Left lung (tissue), 10 donors: ENCODE measurements around the gene FAM193A. TPM values are rescaled to one million over a fixed set of nuclear protein-coding genes. Genes with fewer than 3 reads are reported as not detected.

Experiments used
- ATAC-seq: fragments of 200-7000 bp; cut with Tn5 transposase; one replicate; pipeline ENCODE4 v1.9.1; 2020; ENCODE audit warnings: moderate library complexity
- DNase-seq, 4 donors: peaks; one replicate each; pipeline ENCODE4 v3.0.0-alpha.2; 2013 to 2020
- H3K27ac ChIP-seq, 2 donors: fragments of 200-600 bp; sonication (generic) in 1 of 2; one replicate each; pipeline versions ENCODE4 v1.5.0 to v1.8.0; 2020 to 2021
- H3K27me3 ChIP-seq, 2 donors: fragments of 200-600 bp; sonication (generic) in 1 of 2; one replicate each; pipeline versions ENCODE4 v1.5.0 to v1.8.0; 2020 to 2021
- H3K36me3 ChIP-seq, 2 donors: fragments of 200-600 bp; sonication (generic) in 1 of 2; one replicate each; pipeline versions ENCODE4 v1.5.0 to v1.8.0; 2020 to 2021
- H3K4me1 ChIP-seq, 2 donors: fragments of 200-600 bp; one replicate each; pipeline ENCODE4 v1.8.0; 2021
- H3K4me3 ChIP-seq, 2 donors: fragments of 200-600 bp; sonication (generic) in 1 of 2; one replicate each; pipeline versions ENCODE4 v1.5.0 to v1.8.0; 2020 to 2021; ENCODE audit warnings: mild to moderate bottlenecking in 1 of 2
- H3K9me3 ChIP-seq, 2 donors: fragments of 200-600 bp; sonication (generic) in 1 of 2; one replicate each; pipeline versions ENCODE4 v1.5.0 to v1.8.0; 2020 to 2021
- intact Hi-C, 2 donors: fragments of 100-400 bp; cut with DNase I; formaldehyde crosslinking; loops; one replicate each; pipeline versions ENCODE4 v1.11.2 to v1.14.2; 2022
- polyA plus RNA-seq, 6 donors: library from polyadenylated mRNA; unstranded; fragments of 120-200 nt; gene quantifications; one replicate each; pipeline ENCODE4 v1.2.1, GENCODE V29; 2013; ENCODE audit not compliant: insufficient read length in 6 of 6
- total RNA-seq, 2 donors: library from RNA; stranded (reverse); fragmentation: NEBNext Ultra II Directional; extraction: Animal tissue kit (Norgen Biotek cat#: 25700); gene quantifications; one replicate each; pipeline ENCODE4 v1.2.1, GENCODE V29; 2021
- TF ChIP-seq, protein P1 (sequence below), 2 donors: fragments of 200-600 bp; sonication (generic) in 1 of 2; IDR thresholded peaks; one replicate each; pipeline versions ENCODE4 v1.5.0 to v1.8.0; 2021; ENCODE audit warnings: antibody characterized with exemption in 2 of 2
- donor health status: DM: no; HTN: yes; CAD: no.
- donor health status: DM: no; HTN: no; CAD: no.

FAM193A gene
- total and polyA plus RNA-seq, 8 donors, result 22.3 to 35.9 (median 30.6) TPM

DNA sequence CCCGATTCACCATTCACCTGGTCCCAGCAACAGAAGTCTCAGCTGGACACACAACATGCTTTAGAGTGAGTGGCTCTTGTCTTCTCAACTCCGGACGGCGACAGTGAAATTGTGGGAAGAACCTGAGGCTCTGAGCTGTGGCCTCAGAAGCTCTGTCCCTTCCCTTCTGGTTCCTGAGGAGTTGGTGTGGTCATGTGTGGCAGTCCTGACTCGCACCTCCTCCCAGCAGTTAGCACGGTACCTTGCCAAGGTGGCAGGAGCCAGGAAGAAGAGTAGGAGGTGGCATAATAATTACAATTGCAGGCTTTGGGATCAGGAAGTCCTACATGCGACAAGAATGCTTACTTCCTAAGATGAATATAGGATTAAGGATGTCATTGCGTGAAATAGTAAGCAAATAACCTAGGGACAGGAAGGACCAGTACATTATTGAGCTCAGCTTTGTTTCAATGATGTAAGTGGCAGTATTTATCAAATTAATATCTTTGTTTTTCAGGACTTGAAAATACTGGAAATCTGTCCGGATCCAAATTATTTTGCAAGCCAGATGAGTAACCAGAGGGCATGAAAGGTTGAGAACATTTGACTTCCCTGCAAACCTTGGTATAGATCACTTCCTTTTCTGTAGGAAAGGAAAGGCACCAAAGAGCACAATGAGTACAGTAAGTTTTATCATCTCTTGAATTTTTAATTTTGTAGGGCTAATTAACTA is 46.5 kb upstream of the FAM193A start:
- ATAC-seq, result no peak
- no peak for DNase-seq
- Histone ChIP-seq H3K4me3 (no peak overlapping the region), H3K27me3 (no peaks in the 10 kb centered on the region), H3K9me3 (no peaks in the 10 kb centered on the region), H3K27ac (peak overlapping the region in 1 of 2 donors; percentile 53), H3K36me3 (peaks cover 0 to 45% of the 10 kb centered on the region in 2 donors), H3K4me1 (peaks cover 10 to 58% of the 10 kb centered on the region in 2 donors)
- TF ChIP-seq, protein P1, sequence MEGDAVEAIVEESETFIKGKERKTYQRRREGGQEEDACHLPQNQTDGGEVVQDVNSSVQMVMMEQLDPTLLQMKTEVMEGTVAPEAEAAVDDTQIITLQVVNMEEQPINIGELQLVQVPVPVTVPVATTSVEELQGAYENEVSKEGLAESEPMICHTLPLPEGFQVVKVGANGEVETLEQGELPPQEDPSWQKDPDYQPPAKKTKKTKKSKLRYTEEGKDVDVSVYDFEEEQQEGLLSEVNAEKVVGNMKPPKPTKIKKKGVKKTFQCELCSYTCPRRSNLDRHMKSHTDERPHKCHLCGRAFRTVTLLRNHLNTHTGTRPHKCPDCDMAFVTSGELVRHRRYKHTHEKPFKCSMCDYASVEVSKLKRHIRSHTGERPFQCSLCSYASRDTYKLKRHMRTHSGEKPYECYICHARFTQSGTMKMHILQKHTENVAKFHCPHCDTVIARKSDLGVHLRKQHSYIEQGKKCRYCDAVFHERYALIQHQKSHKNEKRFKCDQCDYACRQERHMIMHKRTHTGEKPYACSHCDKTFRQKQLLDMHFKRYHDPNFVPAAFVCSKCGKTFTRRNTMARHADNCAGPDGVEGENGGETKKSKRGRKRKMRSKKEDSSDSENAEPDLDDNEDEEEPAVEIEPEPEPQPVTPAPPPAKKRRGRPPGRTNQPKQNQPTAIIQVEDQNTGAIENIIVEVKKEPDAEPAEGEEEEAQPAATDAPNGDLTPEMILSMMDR (IDR thresholded peaks at IDR 0.05), result no peak
- intact Hi-C loops, result no loop called here

DNA sequence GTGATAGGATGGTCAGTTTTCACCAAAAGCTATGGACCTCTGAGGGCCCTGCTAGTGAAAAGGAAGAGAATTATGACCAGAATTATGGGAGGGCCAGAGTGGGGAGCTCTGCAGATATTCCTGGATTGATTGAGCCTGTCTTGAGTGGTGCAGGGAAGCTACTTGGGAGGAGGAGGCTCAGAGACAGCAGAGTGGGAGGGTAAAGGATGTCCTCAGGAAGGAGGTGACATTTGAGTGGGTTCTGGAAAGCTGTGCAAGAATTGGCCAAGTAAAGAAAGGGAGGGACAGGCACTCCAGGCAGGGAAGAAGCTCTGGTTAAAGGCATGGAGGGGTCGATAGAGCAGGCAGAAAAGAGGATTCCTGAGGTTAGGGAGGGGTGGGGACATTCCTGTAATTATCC is 43.5 kb upstream of the FAM193A start:
- no peaks in the 10 kb centered on the region for H3K27me3 ChIP-seq
- ATAC-seq (no peak), DNase-seq (no peak)
- no peak overlapping the region for H3K27ac ChIP-seq
- peaks cover 0 to 29% of the 10 kb centered on the region in 2 donors for H3K4me1 ChIP-seq
- TF ChIP-seq, protein P1 (IDR thresholded peaks at IDR 0.05), result no peak
- intact Hi-C loops, result no loop called here
- no peaks in the 10 kb centered on the region for H3K9me3 ChIP-seq
- H3K4me3 ChIP-seq, result no peak overlapping the region
- peaks cover 0 to 75% of the 10 kb centered on the region in 2 donors for H3K36me3 ChIP-seq

DNA sequence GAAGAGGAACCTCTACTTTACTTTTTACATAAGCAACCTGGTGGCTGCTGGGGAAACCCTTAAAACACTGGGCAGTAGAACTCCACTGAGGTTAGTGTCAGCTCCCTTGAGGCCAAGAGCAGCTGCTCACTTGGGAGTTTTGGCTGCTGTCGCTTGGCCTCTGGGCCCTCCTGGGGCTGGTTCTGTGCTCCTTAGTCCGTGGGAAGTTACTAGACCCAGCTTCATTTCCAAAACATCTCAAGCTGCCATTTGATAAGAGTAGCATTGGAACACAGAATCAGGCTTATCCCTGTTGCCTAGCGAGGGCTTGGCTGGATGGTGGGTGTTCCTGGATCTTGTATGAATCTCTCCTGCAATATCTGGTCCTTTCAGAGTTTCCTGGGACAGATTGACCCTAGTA is 41.5 kb upstream of the FAM193A start:
- Histone ChIP-seq H3K4me1 (peaks cover 0 to 14% of the 10 kb centered on the region in 2 donors), H3K9me3 (no peaks in the 10 kb centered on the region), H3K4me3 (no peak overlapping the region), H3K27ac (peak overlapping the region in 1 of 2 donors; percentile 23), H3K27me3 (no peaks in the 10 kb centered on the region), H3K36me3 (peaks cover 0 to 94% of the 10 kb centered on the region in 2 donors)
- DNase-seq (no peak), ATAC-seq (no peak)
- TF ChIP-seq, protein P1 (IDR thresholded peaks at IDR 0.05), result no peak
- intact Hi-C loops, result no loop called here

DNA sequence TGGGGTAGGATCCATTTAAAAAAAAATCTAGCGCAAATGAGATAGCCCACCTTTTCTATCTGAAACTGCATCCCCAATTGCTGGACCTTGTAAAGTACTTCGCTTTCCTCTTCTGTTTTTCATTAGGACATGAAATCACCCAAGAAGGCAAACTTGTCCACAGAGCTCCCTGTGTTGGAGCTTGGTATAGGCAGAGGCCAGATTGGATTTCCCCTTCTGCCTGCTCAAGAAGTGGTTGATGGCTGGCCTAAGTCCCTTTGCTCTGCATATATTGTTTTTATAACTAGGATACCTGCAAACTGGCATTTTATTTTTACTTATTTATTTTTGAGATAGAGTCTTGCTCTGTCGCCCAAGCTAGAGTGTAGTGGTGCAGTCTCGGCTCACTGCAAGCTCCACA is 39.1 kb upstream of the FAM193A start:
- Histone ChIP-seq H3K9me3 (no peaks in the 10 kb centered on the region), H3K36me3 (peaks cover 0 to 94% of the 10 kb centered on the region in 2 donors), H3K4me3 (no peak overlapping the region), H3K4me1 (peaks cover 0 to 8% of the 10 kb centered on the region in 2 donors), H3K27ac (no peak overlapping the region), H3K27me3 (no peaks in the 10 kb centered on the region)
- intact Hi-C loops, result no loop called here
- no peak for DNase-seq
- TF ChIP-seq, protein P1 (IDR thresholded peaks at IDR 0.05), result no peak
- no peak for ATAC-seq

DNA sequence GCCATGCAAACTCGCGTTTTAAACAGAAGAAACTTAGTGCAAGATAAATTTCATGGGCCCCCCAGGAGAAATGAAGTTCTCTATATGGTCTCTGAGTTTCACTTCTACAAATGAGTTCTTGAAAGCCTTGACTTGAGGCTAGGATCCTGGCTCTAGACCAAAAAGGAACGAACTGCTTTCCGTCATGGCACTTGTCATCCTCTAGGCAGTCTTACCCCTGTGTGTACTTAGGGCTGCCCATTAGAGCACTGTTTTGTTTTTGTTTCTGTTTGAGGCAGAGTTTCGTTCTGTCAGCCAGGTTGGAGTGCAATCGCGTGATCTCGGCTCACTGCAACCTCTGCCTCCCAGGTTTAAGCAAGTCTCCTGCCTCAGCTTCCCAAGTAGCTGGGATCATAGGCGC is 38.5 kb upstream of the FAM193A start:
- Histone ChIP-seq H3K27me3 (no peaks in the 10 kb centered on the region), H3K4me3 (no peak overlapping the region), H3K4me1 (peaks cover 0 to 8% of the 10 kb centered on the region in 2 donors), H3K9me3 (no peaks in the 10 kb centered on the region), H3K27ac (no peak overlapping the region), H3K36me3 (peaks cover 0 to 94% of the 10 kb centered on the region in 2 donors)
- TF ChIP-seq, protein P1 (IDR thresholded peaks at IDR 0.05), result no peak
- DNase-seq, result peak in 1 of 4 donors; percentile 8
- intact Hi-C loops, result no loop called here
- peak; percentile 70 for ATAC-seq
